OCI-LY7 (cell line): ENCODE results near the gene TNS3. TPM values are rescaled to one million over a fixed set of nuclear protein-coding genes. Genes with fewer than 3 reads are reported as not detected.

ENCODE experiments used
- BruUV-seq: library from RNA; stranded (reverse); fragments of 400-500 nt; replicated peaks from 2 replicates; lab custom pipeline; 2021; lab: Mats Ljungman, UMichigan
- CTCF ChIA-PET: fragments of 300-600 bp; sonication (Branson Sonifier 250); formaldehyde crosslinking; loops from one replicate; lab custom pipeline; 2022; ENCODE audit warnings: antibody characterized with exemption; ENCODE audit not compliant: unreplicated experiment; lab: Charles Lee
- POLR2A ChIA-PET: fragments of 300-600 bp; sonication (Branson Sonifier 250); formaldehyde crosslinking; loops from one replicate; lab custom pipeline; 2022; ENCODE audit warnings: antibody characterized with exemption; lab: Charles Lee
- DNase-seq: peaks from one replicate; pipeline ENCODE4 v3.0.0-alpha.2; 2015; ENCODE audit warnings: low spot score
- H2AFZ ChIP-seq: fragments of 200-600 bp; sonication (generic), shearing (Covaris generic); 2 replicates; pipeline ENCODE4 v1.6.1; 2014; ENCODE audit warnings: mild to moderate bottlenecking, antibody characterized with exemption, low read length, moderate library complexity
- H3K27ac ChIP-seq: fragments of 200-600 bp; sonication (generic); 2 replicates; pipeline ENCODE4 v1.5.1; 2014; ENCODE audit warnings: mixed run types, low read depth, mild to moderate bottlenecking, moderate library complexity, low read length, inconsistent platforms; ENCODE audit not compliant: poor library complexity, severe bottlenecking
- H3K36me3 ChIP-seq: fragments of 200-600 bp; sonication (generic); 2 replicates; pipeline ENCODE4 v1.6.1; 2014; ENCODE audit warnings: mild to moderate bottlenecking, antibody characterized with exemption, low read length, moderate library complexity, mixed read lengths; ENCODE audit not compliant: insufficient read depth
- H3K4me1 ChIP-seq: fragments of 200-600 bp; sonication (generic); 2 replicates; pipeline ENCODE4 v1.5.1; 2014; ENCODE audit warnings: mild to moderate bottlenecking, low read length; ENCODE audit not compliant: insufficient read depth, poor library complexity, severe bottlenecking
- H3K4me2 ChIP-seq: fragments of 200-600 bp; sonication (generic); 2 replicates; pipeline ENCODE4 v1.6.1; 2014; ENCODE audit warnings: mild to moderate bottlenecking, low read length
- H3K4me3 ChIP-seq: fragments of 200-600 bp; sonication (generic); 2 replicates; pipeline ENCODE4 v1.5.1; 2014; ENCODE audit warnings: mild to moderate bottlenecking, low read depth, low read length; ENCODE audit not compliant: poor library complexity, severe bottlenecking
- H3K79me2 ChIP-seq: fragments of 200-600 bp; sonication (generic); 2 replicates; pipeline ENCODE4 v1.6.1; 2016; ENCODE audit warnings: low read depth, mild to moderate bottlenecking, low read length, moderate library complexity, mixed read lengths; ENCODE audit not compliant: insufficient read depth
- H3K9me2 ChIP-seq: fragments of 200-600 bp; sonication (generic); 2 replicates; pipeline ENCODE4 v1.6.1; 2016; ENCODE audit warnings: mild to moderate bottlenecking, low read length, mixed read lengths; ENCODE audit not compliant: insufficient read depth
- H3K9me3 ChIP-seq: fragments of 200-600 bp; sonication (generic); 2 replicates; pipeline ENCODE4 v1.6.1; 2014; ENCODE audit warnings: mild to moderate bottlenecking, mixed run types, low read length, mixed read lengths
- H4K20me1 ChIP-seq: fragments of 200-600 bp; sonication (generic); 2 replicates; pipeline ENCODE4 v1.6.1; 2014; ENCODE audit warnings: mild to moderate bottlenecking, antibody characterized with exemption, low read length, moderate library complexity, mixed read lengths; ENCODE audit not compliant: insufficient read depth
- CTCF ChIP-seq: fragments of 200-600 bp; sonication (generic); conservative IDR thresholded peaks from 2 replicates; pipeline ENCODE4 v1.5.1; 2014; ENCODE audit warnings: mild to moderate bottlenecking, antibody characterized with exemption, low read length, moderate library complexity, mixed read lengths
- EZH2phosphoT487 ChIP-seq: fragments of 200-600 bp; sonication (generic); IDR thresholded peaks from 2 replicates; pipeline ENCODE4 v1.6.1; 2018; ENCODE audit warnings: low read depth, borderline replicate concordance, mild to moderate bottlenecking, mixed run types, antibody characterized with exemption, low read length, moderate library complexity, mixed read lengths
- intact Hi-C: fragments of 100-400 bp; cut with micrococcal nuclease; formaldehyde crosslinking; loops from one replicate; pipeline ENCODE4 v1.10.0; 2022; ENCODE audit not compliant: unreplicated experiment
- total RNA-seq, 2 experiments: library from RNA; depleted of rRNA in 1 of 2; stranded (reverse); fragments of >200 nt in 1 of 2; shearing (Covaris generic) in 1 of 2; gene quantifications; 2 replicates each; pipeline ENCODE4 v1.2.3, GENCODE V29; 2014 to 2022

Gene TNS3
- total RNA-seq, 2 experiments from 2014 or later = 9.5 to 42.1 TPM

- Histone ChIP-seq H3K79me2 (no peaks in the 10 kb centered on the region), H3K27ac (no peak overlapping the region), H3K4me1 (no peaks in the 10 kb centered on the region), H2AFZ (no peak overlapping the region), H3K4me3 (no peak overlapping the region), H3K9me2 (no peaks in the 10 kb centered on the region), H3K9me3 (no peaks in the 10 kb centered on the region), H3K36me3 (no peaks in the 10 kb centered on the region), H3K4me2 (no peak overlapping the region), H4K20me1 (no peaks in the 10 kb centered on the region)
- ChIA-PET POLR2A (no interaction called here), CTCF (no interaction called here)
- intact Hi-C loops = no loop called here
- BruUV-seq = no TSS peak
- DNase-seq = no peak
- no peak for TF ChIP-seq CTCF
- no peak for TF ChIP-seq EZH2phosphoT487
Measured at GRCh38 chr7:47327698-47328391, 254.1 kb downstream of the TNS3 start.

- no TSS peak for BruUV-seq
- no peaks in the 10 kb centered on the region for H3K36me3 ChIP-seq
- no peak overlapping the region for H3K27ac ChIP-seq
- ChIA-PET CTCF (no interaction called here), POLR2A (no interaction called here)
- H3K4me2 ChIP-seq = no peak overlapping the region
- no peaks in the 10 kb centered on the region for H3K9me3 ChIP-seq
- no peaks in the 10 kb centered on the region for H3K9me2 ChIP-seq
- H3K4me1 ChIP-seq = no peaks in the 10 kb centered on the region
- no peaks in the 10 kb centered on the region for H4K20me1 ChIP-seq
- H3K79me2 ChIP-seq = no peaks in the 10 kb centered on the region
- intact Hi-C loops = no loop called here
- no peak overlapping the region for H3K4me3 ChIP-seq
- no peak for TF ChIP-seq CTCF
- TF ChIP-seq EZH2phosphoT487 = no peak
- no peak for DNase-seq
- H2AFZ ChIP-seq = no peak overlapping the region
Measured at GRCh38 chr7:47327346-47327697, 254.6 kb downstream of the TNS3 start.

- H3K79me2 ChIP-seq = no peaks in the 10 kb centered on the region
- no peaks in the 10 kb centered on the region for H3K36me3 ChIP-seq
- TF ChIP-seq CTCF = no peak
- no peak for TF ChIP-seq EZH2phosphoT487
- H2AFZ ChIP-seq = no peak overlapping the region
- H3K4me2 ChIP-seq = no peak overlapping the region
- no peak overlapping the region for H3K4me3 ChIP-seq
- no peak for DNase-seq
- no peaks in the 10 kb centered on the region for H3K9me3 ChIP-seq
- no TSS peak for BruUV-seq
- intact Hi-C loops = no loop called here
- H3K27ac ChIP-seq = no peak overlapping the region
- CTCF ChIA-PET = no interaction called here
- no peaks in the 10 kb centered on the region for H4K20me1 ChIP-seq
- POLR2A ChIA-PET = interaction anchor here (0.6 to 1.6 kb wide), 2 partner anchors 9 to 18 kb away, joined by 3 to 4 read pairs; no protein-coding TSS in a partner anchor
- H3K9me2 ChIP-seq = no peaks in the 10 kb centered on the region
- no peaks in the 10 kb centered on the region for H3K4me1 ChIP-seq
Measured at GRCh38 chr7:47326808-47327207, 255.1 kb downstream of the TNS3 start.
